ENCODE results near the gene STH.

Gene STH

GRCh38 chr17:46032909-46033308, 33.9 kb downstream of the STH start:
- H4K8ac ChIP-seq (ENCODE audit: low read length), result no peak overlapping the region
- no peak overlapping the region for H3K27ac ChIP-seq (ENCODE audit: low read length, poor library complexity, severe bottlenecking)
- H3K9ac ChIP-seq (ENCODE audit: low read length), result no peak overlapping the region
- H3K79me1 ChIP-seq (replicated peaks; ENCODE audit: low read length, poor library complexity, severe bottlenecking), result peaks cover 44% of the 10 kb centered on the region
- no peak overlapping the region for H3K18ac ChIP-seq (ENCODE audit: low read depth in 1 of 2, low read length in 2 of 2)
- H2BK12ac ChIP-seq (ENCODE audit: low read length in 2 of 2), result no peak overlapping the region
- no peak overlapping the region for H3K14ac ChIP-seq (ENCODE audit: low read length in 2 of 2)
- no peak overlapping the region for H4K91ac ChIP-seq (ENCODE audit: low read length)
- no peak overlapping the region for H3K4ac ChIP-seq (ENCODE audit: low read depth in 1 of 2, low read length in 2 of 2)
- no peak overlapping the region for H3K4me3 ChIP-seq (ENCODE audit: insufficient read depth in 1 of 2, low read depth in 1 of 2, low read length in 2 of 2)
- no peaks in the 10 kb centered on the region for H3K9me3 ChIP-seq (ENCODE audit: control insufficient read depth, low read length)
- no peak overlapping the region for H2BK15ac ChIP-seq (ENCODE audit: low read depth, poor library complexity, severe bottlenecking)
- H2BK120ac ChIP-seq (ENCODE audit: low read depth, low read length), result no peak overlapping the region
- H2AFZ ChIP-seq (ENCODE audit: low read depth, low read length), result no peak overlapping the region
- no peaks in the 10 kb centered on the region for H3K4me1 ChIP-seq (ENCODE audit: control insufficient read depth, insufficient read depth, low read depth, low read length)
- no peak for DNase-seq
- H3K36me3 ChIP-seq (ENCODE audit: control insufficient read depth in 1 of 2, insufficient read depth in 2 of 2, low read depth in 1 of 2, low read length in 2 of 2), result peaks cover 44 to 98% of the 10 kb centered on the region in 2 experiments
- H3K27me3 ChIP-seq (ENCODE audit: control insufficient read depth in 1 of 2, insufficient read depth in 1 of 2, low read length in 2 of 2), result no peaks in the 10 kb centered on the region
- H3K23ac ChIP-seq (ENCODE audit: low read length in 2 of 2), result no peak overlapping the region
- H2AK5ac ChIP-seq (ENCODE audit: low read length, severe bottlenecking), result no peak overlapping the region
- no peak overlapping the region for H3K4me2 ChIP-seq (ENCODE audit: low read length, poor library complexity, severe bottlenecking)
- WGBS, result 85% methylated on average over 9 of the region's 11 CpGs
- no peak overlapping the region for H2BK5ac ChIP-seq (ENCODE audit: low read depth, low read length, poor library complexity, severe bottlenecking)

GRCh38 chr17:46033392-46033791, 34.3 kb downstream of the STH start:
- Histone ChIP-seq H4K91ac (ENCODE audit: low read length) (no peak overlapping the region), H3K9ac (ENCODE audit: low read length) (no peak overlapping the region), H3K4me2 (ENCODE audit: low read length, poor library complexity, severe bottlenecking) (no peak overlapping the region), H2BK120ac (ENCODE audit: low read depth, low read length) (no peak overlapping the region), H3K4ac (ENCODE audit: low read depth in 1 of 2, low read length in 2 of 2) (no peak overlapping the region), H3K36me3 (ENCODE audit: control insufficient read depth in 1 of 2, insufficient read depth in 2 of 2, low read depth in 1 of 2, low read length in 2 of 2) (peaks cover 46 to 98% of the 10 kb centered on the region in 2 experiments), H2AK5ac (ENCODE audit: low read length, severe bottlenecking) (no peak overlapping the region), H3K4me3 (ENCODE audit: insufficient read depth in 1 of 2, low read depth in 1 of 2, low read length in 2 of 2) (no peak overlapping the region), H3K4me1 (ENCODE audit: control insufficient read depth, insufficient read depth, low read depth, low read length) (no peaks in the 10 kb centered on the region), H2BK5ac (ENCODE audit: low read depth, low read length, poor library complexity, severe bottlenecking) (no peak overlapping the region), H2AFZ (ENCODE audit: low read depth, low read length) (no peak overlapping the region), H3K18ac (ENCODE audit: low read depth in 1 of 2, low read length in 2 of 2) (no peak overlapping the region), H3K9me3 (ENCODE audit: control insufficient read depth, low read length) (no peaks in the 10 kb centered on the region), H2BK12ac (ENCODE audit: low read length in 2 of 2) (no peak overlapping the region), H3K27me3 (ENCODE audit: control insufficient read depth in 1 of 2, insufficient read depth in 1 of 2, low read length in 2 of 2) (no peaks in the 10 kb centered on the region), H3K79me1 (replicated peaks; ENCODE audit: low read length, poor library complexity, severe bottlenecking) (peaks cover 46% of the 10 kb centered on the region), H3K27ac (ENCODE audit: low read length, poor library complexity, severe bottlenecking) (no peak overlapping the region), H2BK15ac (ENCODE audit: low read depth, poor library complexity, severe bottlenecking) (no peak overlapping the region), H3K23ac (ENCODE audit: low read length in 2 of 2) (no peak overlapping the region), H3K14ac (ENCODE audit: low read length in 2 of 2) (no peak overlapping the region), H4K8ac (ENCODE audit: low read length) (no peak overlapping the region)
- 97% methylated on average over 3 of the region's 3 CpGs for WGBS
- no peak for DNase-seq

GRCh38 chr17:46035112-46035818, 36.2 kb downstream of the STH start:
- Histone ChIP-seq H3K9me3 (ENCODE audit: control insufficient read depth, low read length) (no peaks in the 10 kb centered on the region), H3K23ac (ENCODE audit: low read length in 2 of 2) (no peak overlapping the region), H3K27me3 (ENCODE audit: control insufficient read depth in 1 of 2, insufficient read depth in 1 of 2, low read length in 2 of 2) (no peaks in the 10 kb centered on the region), H2BK5ac (ENCODE audit: low read depth, low read length, poor library complexity, severe bottlenecking) (no peak overlapping the region), H2AK5ac (ENCODE audit: low read length, severe bottlenecking) (no peak overlapping the region), H3K14ac (ENCODE audit: low read length in 2 of 2) (no peak overlapping the region), H2BK15ac (ENCODE audit: low read depth, poor library complexity, severe bottlenecking) (no peak overlapping the region), H2BK120ac (ENCODE audit: low read depth, low read length) (no peak overlapping the region), H4K91ac (ENCODE audit: low read length) (no peak overlapping the region), H3K4ac (ENCODE audit: low read depth in 1 of 2, low read length in 2 of 2) (no peak overlapping the region), H3K36me3 (ENCODE audit: control insufficient read depth in 1 of 2, insufficient read depth in 2 of 2, low read depth in 1 of 2, low read length in 2 of 2) (peaks cover 59 to 100% of the 10 kb centered on the region in 2 experiments), H3K4me1 (ENCODE audit: control insufficient read depth, insufficient read depth, low read depth, low read length) (no peaks in the 10 kb centered on the region), H2AFZ (ENCODE audit: low read depth, low read length) (no peak overlapping the region), H3K4me3 (ENCODE audit: insufficient read depth in 1 of 2, low read depth in 1 of 2, low read length in 2 of 2) (no peak overlapping the region), H3K27ac (ENCODE audit: low read length, poor library complexity, severe bottlenecking) (no peak overlapping the region), H2BK12ac (ENCODE audit: low read length in 2 of 2) (no peak overlapping the region), H3K79me1 (replicated peaks; ENCODE audit: low read length, poor library complexity, severe bottlenecking) (peaks cover 55% of the 10 kb centered on the region), H4K8ac (ENCODE audit: low read length) (no peak overlapping the region), H3K4me2 (ENCODE audit: low read length, poor library complexity, severe bottlenecking) (no peak overlapping the region), H3K18ac (ENCODE audit: low read depth in 1 of 2, low read length in 2 of 2) (no peak overlapping the region), H3K9ac (ENCODE audit: low read length) (peak overlapping the region; percentile 19)
- 100% methylated on average over 3 of the region's 3 CpGs for WGBS
- DNase-seq, result peak; percentile 70

- no peak for DNase-seq
- H3K4me1 ChIP-seq (ENCODE audit: control insufficient read depth, insufficient read depth, low read depth, low read length), result no peaks in the 10 kb centered on the region
- 88% methylated on average over 6 of the region's 6 CpGs for WGBS
- H3K4ac ChIP-seq (ENCODE audit: low read depth in 1 of 2, low read length in 2 of 2), result no peak overlapping the region
- H3K36me3 ChIP-seq (ENCODE audit: control insufficient read depth in 1 of 2, insufficient read depth in 2 of 2, low read depth in 1 of 2, low read length in 2 of 2), result peaks cover 47 to 100% of the 10 kb centered on the region in 2 experiments
- no peak overlapping the region for H4K8ac ChIP-seq (ENCODE audit: low read length)
- H3K4me2 ChIP-seq (ENCODE audit: low read length, poor library complexity, severe bottlenecking), result no peak overlapping the region
- no peak overlapping the region for H3K23ac ChIP-seq (ENCODE audit: low read length in 2 of 2)
- H2BK120ac ChIP-seq (ENCODE audit: low read depth, low read length), result no peak overlapping the region
- H3K4me3 ChIP-seq (ENCODE audit: insufficient read depth in 1 of 2, low read depth in 1 of 2, low read length in 2 of 2), result no peak overlapping the region
- no peak overlapping the region for H2AK5ac ChIP-seq (ENCODE audit: low read length, severe bottlenecking)
- H2BK15ac ChIP-seq (ENCODE audit: low read depth, poor library complexity, severe bottlenecking), result no peak overlapping the region
- H3K14ac ChIP-seq (ENCODE audit: low read length in 2 of 2), result no peak overlapping the region
- no peak overlapping the region for H4K91ac ChIP-seq (ENCODE audit: low read length)
- no peak overlapping the region for H3K9ac ChIP-seq (ENCODE audit: low read length)
- H2BK5ac ChIP-seq (ENCODE audit: low read depth, low read length, poor library complexity, severe bottlenecking), result no peak overlapping the region
- no peak overlapping the region for H2BK12ac ChIP-seq (ENCODE audit: low read length in 2 of 2)
- no peaks in the 10 kb centered on the region for H3K27me3 ChIP-seq (ENCODE audit: control insufficient read depth in 1 of 2, insufficient read depth in 1 of 2, low read length in 2 of 2)
- no peak overlapping the region for H2AFZ ChIP-seq (ENCODE audit: low read depth, low read length)
- no peak overlapping the region for H3K18ac ChIP-seq (ENCODE audit: low read depth in 1 of 2, low read length in 2 of 2)
- no peaks in the 10 kb centered on the region for H3K9me3 ChIP-seq (ENCODE audit: control insufficient read depth, low read length)
- peaks cover 51% of the 10 kb centered on the region for H3K79me1 ChIP-seq (replicated peaks; ENCODE audit: low read length, poor library complexity, severe bottlenecking)
- H3K27ac ChIP-seq (ENCODE audit: low read length, poor library complexity, severe bottlenecking), result no peak overlapping the region
Measured at GRCh38 chr17:46036491-46036890, 37.4 kb downstream of the STH start.
